NB4 (cell line): ENCODE measurements around the gene MATN1.

Experiments used
- DNase-seq: peaks from one replicate; pipeline ENCODE4 v3.0.0; 2010; ENCODE audit warnings: low read depth
- H3K4me3 ChIP-seq: one replicate; pipeline ENCODE4 v1.5.1; 2011; ENCODE audit warnings: mild to moderate bottlenecking, low read depth, low read length, moderate library complexity
- CTCF ChIP-seq: IDR thresholded peaks from one replicate; pipeline ENCODE4 v1.5.1; 2012; ENCODE audit warnings: low read depth, low read length
- MAX ChIP-seq: IDR thresholded peaks from 2 replicates; pipeline ENCODE4 v1.6.1; 2011; ENCODE audit warnings: low read depth, low read length
- MYC ChIP-seq: IDR thresholded peaks from 2 replicates; pipeline ENCODE4 v1.6.1; 2011; ENCODE audit warnings: low read depth, low read length
- POLR2A ChIP-seq: IDR thresholded peaks from 2 replicates; pipeline ENCODE4 v1.6.1; 2011; ENCODE audit warnings: mild to moderate bottlenecking; ENCODE audit not compliant: insufficient read length; ENCODE audit errors: extremely low read depth

MATN1 gene

DNA sequence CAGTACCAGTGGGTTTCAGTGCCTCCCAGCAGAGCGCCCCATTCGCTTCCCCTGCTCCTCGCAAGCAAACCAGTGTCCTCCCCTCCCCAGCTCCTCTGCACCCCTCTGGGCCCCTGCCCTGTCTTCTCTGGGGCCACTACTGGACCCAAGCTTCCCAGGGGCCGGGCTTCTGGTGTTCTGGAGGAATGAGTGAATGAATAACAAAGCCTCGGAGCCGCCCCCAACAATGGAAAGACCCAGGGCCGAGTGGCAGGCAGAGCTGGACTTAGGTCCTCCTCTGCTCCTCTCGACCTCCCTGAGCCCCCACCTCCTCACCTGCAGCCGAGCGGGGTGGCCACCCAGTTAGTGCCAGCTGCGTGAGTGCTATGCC lies 37.6 kb downstream of the MATN1 start:
- no peak for DNase-seq
- no peak overlapping the region for H3K4me3 ChIP-seq
- TF ChIP-seq MYC (no peak), CTCF (no peak), POLR2A (no peak), MAX (no peak)

DNA sequence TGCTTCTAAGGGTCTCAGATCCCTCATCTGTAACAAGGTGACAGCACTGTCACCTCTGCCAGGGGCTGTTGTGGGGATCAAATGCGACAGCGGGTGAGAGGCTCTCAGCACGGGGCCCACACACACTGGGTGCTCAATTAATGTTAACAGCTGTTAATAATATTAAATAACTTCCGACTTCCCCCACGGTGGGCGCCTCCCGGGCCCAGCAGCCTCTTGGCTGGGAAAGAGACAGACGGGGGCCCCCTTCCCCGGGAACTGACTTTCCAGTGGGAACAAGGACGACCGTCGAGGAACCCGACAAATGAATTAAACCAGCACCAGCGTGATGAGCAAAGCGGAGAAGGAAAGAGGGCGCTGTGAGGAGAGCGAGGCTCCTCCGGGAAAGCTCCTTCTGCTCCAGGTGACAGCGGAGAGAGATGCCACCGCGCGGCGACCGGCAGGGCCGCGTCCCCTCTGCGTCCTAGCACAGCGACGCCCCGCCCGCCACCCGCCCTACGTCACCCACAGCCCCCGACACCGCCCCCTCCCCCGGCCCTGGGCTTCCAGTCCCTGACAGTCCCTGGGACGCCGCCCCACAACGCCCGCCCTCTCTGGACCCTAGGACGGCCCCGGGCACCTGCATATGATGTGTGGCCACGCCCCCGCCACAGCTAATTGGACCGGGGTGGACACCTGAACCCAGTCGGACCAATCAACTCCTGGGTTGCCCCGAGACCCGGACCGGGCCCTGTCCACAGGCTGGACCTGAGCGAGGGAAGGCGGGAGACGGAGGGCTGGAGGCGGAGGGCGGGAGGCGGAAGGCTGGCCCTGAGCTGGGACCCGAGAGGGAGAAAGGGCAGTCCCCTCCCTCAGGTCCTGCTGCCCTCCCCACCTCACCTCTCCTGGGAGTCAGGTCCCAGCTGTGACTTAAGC lies 38.2 kb downstream of the MATN1 start:
- no peak for TF ChIP-seq MAX
- no peak for TF ChIP-seq CTCF
- no peak for TF ChIP-seq MYC
- TF ChIP-seq POLR2A = no peak
- no peak for DNase-seq
- H3K4me3 ChIP-seq = no peak overlapping the region

GRCh38 chr1:30684259-30684658 lies 39.1 kb downstream of the MATN1 start:
- H3K4me3 ChIP-seq = no peak overlapping the region
- no peak for TF ChIP-seq MYC
- TF ChIP-seq MAX = no peak
- no peak for TF ChIP-seq CTCF
- no peak for TF ChIP-seq POLR2A
- no peak for DNase-seq

DNA sequence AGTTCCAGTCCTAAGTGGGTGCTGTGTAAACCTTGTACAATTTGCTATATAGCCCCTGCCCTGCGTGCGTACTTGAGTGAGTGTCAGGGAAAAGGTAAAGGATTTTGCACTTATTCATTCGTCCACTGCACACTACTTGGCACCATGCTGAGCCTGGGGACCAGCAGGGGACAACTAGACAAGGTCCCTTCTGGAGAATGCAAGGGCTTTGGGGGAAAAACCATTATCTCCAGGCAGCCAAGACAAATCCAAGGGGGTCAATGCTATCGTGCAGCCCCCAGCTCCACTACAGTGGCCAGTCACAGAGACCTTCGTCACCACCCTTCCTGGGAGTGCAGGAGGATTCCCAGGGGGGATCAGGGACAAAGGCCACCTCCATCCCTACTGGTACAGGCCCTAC lies 39.7 kb downstream of the MATN1 start:
- H3K4me3 ChIP-seq = no peak overlapping the region
- DNase-seq = no peak
- TF ChIP-seq MAX (no peak), CTCF (no peak), MYC (no peak), POLR2A (no peak)

DNA sequence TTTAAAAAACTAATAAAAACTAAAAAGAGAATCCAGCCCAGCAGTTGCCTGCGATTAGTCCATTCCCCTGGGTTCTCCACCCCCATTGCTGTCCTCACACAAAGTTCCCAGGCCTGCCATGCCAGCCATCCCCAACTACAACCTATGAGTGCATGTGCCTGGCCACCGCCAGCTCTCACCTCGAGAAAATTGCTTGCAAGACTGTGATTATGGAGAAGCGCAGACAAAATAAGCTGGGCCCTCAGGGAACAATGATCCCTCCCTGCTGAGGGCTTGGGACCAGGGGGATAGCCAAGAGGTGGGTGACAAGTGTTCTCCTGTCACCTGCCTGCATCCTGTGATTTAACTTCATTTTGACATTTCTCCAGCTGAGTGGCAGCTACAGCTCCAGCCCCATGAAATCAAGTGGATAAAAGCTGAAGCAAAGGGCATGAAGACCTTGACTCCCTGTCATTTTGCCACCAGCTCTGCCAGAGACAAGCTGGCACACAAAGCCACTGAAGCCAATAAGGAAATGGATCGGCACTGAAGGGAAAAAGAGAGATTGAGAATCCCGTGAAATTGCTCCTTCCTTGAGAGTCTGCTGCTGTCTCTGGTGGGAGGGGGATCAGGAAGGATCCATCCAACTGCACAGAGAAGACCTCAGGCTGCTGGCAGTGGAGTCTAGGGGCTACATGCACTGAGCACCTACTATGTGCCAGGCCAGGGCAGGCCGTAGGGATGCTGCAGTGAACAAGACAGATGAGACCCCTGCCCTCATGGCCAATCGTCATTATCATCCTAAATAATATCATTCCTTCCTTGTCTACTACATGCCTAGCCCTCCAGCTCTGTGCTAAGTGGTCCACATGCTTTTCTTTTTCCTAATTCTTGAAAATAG lies 40.7 kb downstream of the MATN1 start:
- TF ChIP-seq MAX (no peak), CTCF (no peak), MYC (no peak), POLR2A (no peak)
- no peak for DNase-seq
- H3K4me3 ChIP-seq = no peak overlapping the region
